Measurements from ENCODE around the gene CCT6A.
A peak's percentile ranks its signal among the peaks of the same experiment; 100 is the strongest.
"Not testable (repeated sequence)": the region's sequence is repeated elsewhere in the genome, so short reads cannot be mapped to it uniquely, and the experiment has no call there.

Gene CCT6A

GRCh38 chr7:56053993-56054392, 2.4 kb downstream of the CCT6A start:
- DNase-seq = no peak

- no peak for DNase-seq
These were observed 10.8 kb downstream of the CCT6A start for GRCh38 chr7:56062382-56062781.

- DNase-seq = no peak
These were observed 11.9 kb downstream of the CCT6A start for GRCh38 chr7:56063500-56063881.

GRCh38 chr7:56063882-56064625, 12.5 kb downstream of the CCT6A start, which contains the start of gene SUMF2:
TSS of gene SUMF2 (plus strand) at chr7:56064286. CDS start at chr7:56064312, 26 bp downstream.
- DNase-seq = peak; percentile 83

GRCh38 chr7:56066376-56066775, 14.8 kb downstream of the CCT6A start:
- DNase-seq = not testable (repeated sequence)

- DNase-seq = peak; percentile 46
These were observed 22.8 kb downstream of the CCT6A start for GRCh38 chr7:56074371-56074791.

GRCh38 chr7:56077681-56078080, 26.1 kb downstream of the CCT6A start:
- DNase-seq = no peak

- no peak for DNase-seq
These were observed 26.6 kb downstream of the CCT6A start for GRCh38 chr7:56078196-56078595.

GRCh38 chr7:56079450-56080185, 28.1 kb downstream of the CCT6A start:
- peak; percentile 19 for DNase-seq

- not testable (repeated sequence) for DNase-seq
These were observed 29.3 kb downstream of the CCT6A start for GRCh38 chr7:56080726-56081435.

GRCh38 chr7:56081626-56082340, 30.2 kb downstream of the CCT6A start:
- no peak for DNase-seq

GRCh38 chr7:56083150-56083785, 31.7 kb downstream of the CCT6A start:
- peak; percentile 21 for DNase-seq

- DNase-seq = no peak
These were observed 35.2 kb downstream of the CCT6A start for GRCh38 chr7:56086761-56087160.

GRCh38 chr7:56087445-56087844, 35.9 kb downstream of the CCT6A start:
- no peak for DNase-seq

- no peak for DNase-seq
These were observed 40.0 kb downstream of the CCT6A start for GRCh38 chr7:56091591-56091990.

- DNase-seq = not testable (repeated sequence)
These were observed 40.8 kb downstream of the CCT6A start for GRCh38 chr7:56092388-56092787.

- no peak for DNase-seq
These were observed 41.4 kb downstream of the CCT6A start, which contains the start of gene PHKG1 for GRCh38 chr7:56092789-56093531. TSS of gene PHKG1 (minus strand) at chr7:56092952. CDS start at chr7:56088941, 4,011 bp downstream.

- DNase-seq = no peak
These were observed 46.1 kb downstream of the CCT6A start for GRCh38 chr7:56097700-56098099.

GRCh38 chr7:56098187-56099008, 46.8 kb downstream of the CCT6A start:
- not testable (repeated sequence) for DNase-seq

- no peak for DNase-seq
These were observed 48.1 kb downstream of the CCT6A start for GRCh38 chr7:56099653-56100052.

- not testable (repeated sequence) for DNase-seq
These were observed 52.6 kb downstream of the CCT6A start for GRCh38 chr7:56104138-56104537.

Measured in NCI-H1436 (cell line).